Suprapubic skin (tissue), 4 donors: ENCODE data around the gene GFRA4.

Source experiments
- EP300 ChIP-seq: sonication (generic); formaldehyde crosslinking; IDR thresholded peaks from one replicate; pipeline ENCODE4 v1.6.1; 2017; ENCODE audit warnings: antibody characterized with exemption
- POLR2A ChIP-seq, 2 donors: fragments of 450-650 bp; IDR thresholded peaks; one replicate each; pipeline ENCODE4 v1.6.1; 2017; ENCODE audit warnings: antibody characterized with exemption in 2 of 2, mild to moderate bottlenecking in 2 of 2, moderate library complexity in 2 of 2
- POLR2AphosphoS5 ChIP-seq, 3 donors: sonication (generic); formaldehyde crosslinking; IDR thresholded peaks; one replicate each; pipeline ENCODE4 v1.6.1; 2017; ENCODE audit warnings: antibody characterized with exemption in 3 of 3
- TF ChIP-seq, protein P1 (sequence below), 2 donors: fragments of 200-600 bp in 1 of 2; fragments of 450-650 bp in 1 of 2; sonication (generic) in 1 of 2; IDR thresholded peaks; one replicate each; pipeline ENCODE4 v1.5.1; 2016 to 2019; ENCODE audit warnings: antibody characterized with exemption in 2 of 2, mild to moderate bottlenecking in 1 of 2, moderate library complexity in 1 of 2

DNA sequence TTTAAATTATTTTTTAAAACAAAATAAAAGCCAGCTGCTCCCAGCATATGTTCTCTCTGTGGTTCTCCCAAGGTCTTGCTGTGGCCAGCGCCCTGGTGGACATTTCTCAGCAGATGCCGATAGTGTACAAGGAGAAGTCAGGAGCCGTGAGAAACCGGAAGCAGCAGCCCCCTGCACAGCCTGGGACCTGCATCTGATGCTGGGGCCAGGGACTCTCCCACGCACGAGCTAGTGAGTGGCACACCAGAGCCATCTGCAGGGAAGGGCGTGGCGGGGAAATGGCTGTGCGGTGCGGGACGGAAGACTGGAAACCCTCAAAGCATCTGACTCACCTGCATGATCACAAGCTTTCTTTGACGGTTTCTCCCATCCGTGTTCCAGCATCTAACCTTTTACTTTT lies 16.5 kb downstream of the GFRA4 start:
- TF ChIP-seq, protein P1, sequence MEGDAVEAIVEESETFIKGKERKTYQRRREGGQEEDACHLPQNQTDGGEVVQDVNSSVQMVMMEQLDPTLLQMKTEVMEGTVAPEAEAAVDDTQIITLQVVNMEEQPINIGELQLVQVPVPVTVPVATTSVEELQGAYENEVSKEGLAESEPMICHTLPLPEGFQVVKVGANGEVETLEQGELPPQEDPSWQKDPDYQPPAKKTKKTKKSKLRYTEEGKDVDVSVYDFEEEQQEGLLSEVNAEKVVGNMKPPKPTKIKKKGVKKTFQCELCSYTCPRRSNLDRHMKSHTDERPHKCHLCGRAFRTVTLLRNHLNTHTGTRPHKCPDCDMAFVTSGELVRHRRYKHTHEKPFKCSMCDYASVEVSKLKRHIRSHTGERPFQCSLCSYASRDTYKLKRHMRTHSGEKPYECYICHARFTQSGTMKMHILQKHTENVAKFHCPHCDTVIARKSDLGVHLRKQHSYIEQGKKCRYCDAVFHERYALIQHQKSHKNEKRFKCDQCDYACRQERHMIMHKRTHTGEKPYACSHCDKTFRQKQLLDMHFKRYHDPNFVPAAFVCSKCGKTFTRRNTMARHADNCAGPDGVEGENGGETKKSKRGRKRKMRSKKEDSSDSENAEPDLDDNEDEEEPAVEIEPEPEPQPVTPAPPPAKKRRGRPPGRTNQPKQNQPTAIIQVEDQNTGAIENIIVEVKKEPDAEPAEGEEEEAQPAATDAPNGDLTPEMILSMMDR (IDR thresholded peaks at IDR 0.05), result no peak
- TF ChIP-seq POLR2AphosphoS5 (IDR thresholded peaks at IDR 0.05), result no peak
- TF ChIP-seq POLR2A (IDR thresholded peaks at IDR 0.05), result no peak
- TF ChIP-seq EP300, result no peak
